Measurements from ENCODE around the gene SSH2.

GRCh38 chr17:29591737-29592608, 338.1 kb downstream of the SSH2 start:
- TF ChIP-seq EZH2 (IDR thresholded peaks at IDR 0.05; ENCODE audit: insufficient read depth, poor library complexity, severe bottlenecking), result no peak
- TF ChIP-seq EZH2phosphoT487 (IDR thresholded peaks at IDR 0.05; ENCODE audit: insufficient read depth, low read depth), result no peak

All from GM23248 (cell line).